Endothelial cell of umbilical vein (primary cell): ENCODE data around the gene MAP3K4.

ENCODE experiments used
- EZH2 ChIP-seq: IDR thresholded peaks from 2 replicates; pipeline ENCODE4 v1.6.1; 2012; ENCODE audit warnings: borderline replicate concordance, low read depth, mild to moderate bottlenecking, moderate library complexity, low read length, inconsistent platforms; ENCODE audit not compliant: severe bottlenecking
- FOS ChIP-seq: IDR thresholded peaks from 2 replicates; pipeline ENCODE4 v1.6.1; 2011; ENCODE audit warnings: mild to moderate bottlenecking, low read length, moderate library complexity, borderline replicate concordance; ENCODE audit not compliant: insufficient read depth
- GATA2 ChIP-seq: IDR thresholded peaks from 2 replicates; pipeline ENCODE4 v1.7.0; 2011; ENCODE audit warnings: low read depth, mild to moderate bottlenecking, moderate library complexity, mixed read lengths, low read length; ENCODE audit not compliant: insufficient read length, insufficient read depth
- POLR2A ChIP-seq: IDR thresholded peaks from 2 replicates; pipeline ENCODE4 v1.6.1; 2012; ENCODE audit warnings: low read depth, mild to moderate bottlenecking, control low read depth, low read length
- POLR2AphosphoS5 ChIP-seq: IDR thresholded peaks from 2 replicates; pipeline ENCODE4 v1.6.1; 2012; ENCODE audit warnings: low read depth, mild to moderate bottlenecking, control low read depth, low read length, moderate library complexity; ENCODE audit not compliant: insufficient read depth
- TF ChIP-seq, protein P1 (sequence below), 2 donors: IDR thresholded peaks; 1 replicate in 1 of 2; 2 replicates in 1 of 2; pipeline ENCODE4 v1.5.1; 2011; ENCODE audit warnings: low read length in 2 of 2, mild to moderate bottlenecking in 2 of 2, moderate library complexity in 2 of 2, control low read depth in 1 of 2, inconsistent platforms in 1 of 2, low read depth in 1 of 2; ENCODE audit not compliant: insufficient read depth in 1 of 2; ENCODE audit errors: extremely low read depth in 1 of 2
- TF ChIP-seq, protein P2 (sequence below): IDR thresholded peaks from 2 replicates; pipeline ENCODE4 v1.6.1; 2011; ENCODE audit not compliant: insufficient read depth, insufficient read length

DNA sequence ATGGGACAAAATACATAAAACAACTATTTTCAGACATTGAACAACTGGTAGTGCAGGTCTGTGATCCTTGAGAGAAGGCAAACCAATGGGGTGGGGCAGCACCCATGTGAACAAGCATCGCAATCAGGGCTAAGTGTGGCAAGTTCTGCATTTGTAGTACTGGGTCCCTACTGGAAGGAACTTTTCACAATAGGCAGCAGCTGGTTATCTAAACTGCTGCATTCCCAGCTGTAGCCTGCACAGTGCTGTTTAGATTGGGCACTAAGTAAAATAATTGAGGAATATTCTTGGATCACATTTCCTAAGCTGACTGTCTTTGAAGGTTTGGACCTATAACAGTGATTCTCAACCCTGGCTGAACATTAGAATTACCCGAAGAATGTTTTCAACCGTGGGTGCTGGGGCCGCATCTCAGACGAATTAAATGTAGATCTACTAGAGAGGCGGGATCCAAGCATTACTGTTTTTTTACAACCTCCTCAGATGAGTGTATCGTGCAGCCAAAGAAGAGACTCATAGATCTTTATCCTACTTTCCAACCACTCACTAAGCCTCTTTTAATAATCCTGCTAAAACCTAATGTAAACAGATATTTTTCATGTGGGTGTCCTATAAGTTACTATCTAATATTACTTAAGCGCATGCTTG lies 12.4 kb upstream of the MAP3K4 start:
- TF ChIP-seq, protein P1, sequence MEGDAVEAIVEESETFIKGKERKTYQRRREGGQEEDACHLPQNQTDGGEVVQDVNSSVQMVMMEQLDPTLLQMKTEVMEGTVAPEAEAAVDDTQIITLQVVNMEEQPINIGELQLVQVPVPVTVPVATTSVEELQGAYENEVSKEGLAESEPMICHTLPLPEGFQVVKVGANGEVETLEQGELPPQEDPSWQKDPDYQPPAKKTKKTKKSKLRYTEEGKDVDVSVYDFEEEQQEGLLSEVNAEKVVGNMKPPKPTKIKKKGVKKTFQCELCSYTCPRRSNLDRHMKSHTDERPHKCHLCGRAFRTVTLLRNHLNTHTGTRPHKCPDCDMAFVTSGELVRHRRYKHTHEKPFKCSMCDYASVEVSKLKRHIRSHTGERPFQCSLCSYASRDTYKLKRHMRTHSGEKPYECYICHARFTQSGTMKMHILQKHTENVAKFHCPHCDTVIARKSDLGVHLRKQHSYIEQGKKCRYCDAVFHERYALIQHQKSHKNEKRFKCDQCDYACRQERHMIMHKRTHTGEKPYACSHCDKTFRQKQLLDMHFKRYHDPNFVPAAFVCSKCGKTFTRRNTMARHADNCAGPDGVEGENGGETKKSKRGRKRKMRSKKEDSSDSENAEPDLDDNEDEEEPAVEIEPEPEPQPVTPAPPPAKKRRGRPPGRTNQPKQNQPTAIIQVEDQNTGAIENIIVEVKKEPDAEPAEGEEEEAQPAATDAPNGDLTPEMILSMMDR (IDR thresholded peaks at IDR 0.05; ENCODE audit: extremely low read depth in 1 of 2, insufficient read depth in 1 of 2, low read depth in 1 of 2, low read length in 2 of 2) = no peak
- TF ChIP-seq POLR2A = no peak
- TF ChIP-seq EZH2 = no peak
- TF ChIP-seq, protein P2, sequence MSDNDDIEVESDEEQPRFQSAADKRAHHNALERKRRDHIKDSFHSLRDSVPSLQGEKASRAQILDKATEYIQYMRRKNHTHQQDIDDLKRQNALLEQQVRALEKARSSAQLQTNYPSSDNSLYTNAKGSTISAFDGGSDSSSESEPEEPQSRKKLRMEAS = no peak
- TF ChIP-seq POLR2AphosphoS5 = no peak
- TF ChIP-seq FOS = no peak
- no peak for TF ChIP-seq GATA2
